Measurements from ENCODE around the gene CCNK. TPM values are rescaled to one million over a fixed set of nuclear protein-coding genes. Genes with fewer than 3 reads are reported as not detected.

Gene CCNK
- total RNA-seq, 1 experiment from 2014 or later, result 19.0 TPM

- Histone ChIP-seq H3K9me3 (ENCODE audit: insufficient read depth, low read depth) (no peaks in the 10 kb centered on the region), H2AFZ (no peak overlapping the region), H3K36me3 (ENCODE audit: low read depth) (no peaks in the 10 kb centered on the region), H3K9me2 (ENCODE audit: insufficient read depth) (no peaks in the 10 kb centered on the region), H3F3A (ENCODE audit: insufficient read depth, low read depth) (no peaks in the 10 kb centered on the region), H3K4me1 (replicated peaks; ENCODE audit: insufficient read depth) (no peaks in the 10 kb centered on the region), H3K4me2 (no peak overlapping the region), H3K79me2 (ENCODE audit: low read depth) (no peaks in the 10 kb centered on the region), H4K20me1 (ENCODE audit: insufficient read depth) (no peaks in the 10 kb centered on the region), H3K4me3 (no peak overlapping the region), H3K27me3 (ENCODE audit: insufficient read depth, low read depth) (no peaks in the 10 kb centered on the region), H3K27ac (no peak overlapping the region)
- no peak for TF ChIP-seq CTCF (conservative IDR thresholded peaks at IDR 0.05)
- no peak for TF ChIP-seq EZH2 (IDR thresholded peaks at IDR 0.05; ENCODE audit: low read depth)
- no peak for DNase-seq
- no TSS peak for BruUV-seq (replicated peaks)
- ChIA-PET CTCF (no interaction called here), POLR2A (ENCODE audit: unreplicated experiment) (no interaction called here)
- intact Hi-C loops (cut with micrococcal nuclease; ENCODE audit: unreplicated experiment), result no loop called here
Measured at GRCh38 chr14:99510556-99511139, 29.4 kb downstream of the CCNK start.

- ChIA-PET CTCF (no interaction called here), POLR2A (ENCODE audit: unreplicated experiment) (no interaction called here)
- no peaks in the 10 kb centered on the region for H3K4me1 ChIP-seq (replicated peaks; ENCODE audit: insufficient read depth)
- no TSS peak for BruUV-seq (replicated peaks)
- H3K79me2 ChIP-seq (ENCODE audit: low read depth), result no peaks in the 10 kb centered on the region
- H2AFZ ChIP-seq, result no peak overlapping the region
- H3K4me3 ChIP-seq, result no peak overlapping the region
- H3K27me3 ChIP-seq (ENCODE audit: insufficient read depth, low read depth), result no peaks in the 10 kb centered on the region
- no peaks in the 10 kb centered on the region for H3K9me2 ChIP-seq (ENCODE audit: insufficient read depth)
- no peak overlapping the region for H3K27ac ChIP-seq
- intact Hi-C loops (cut with micrococcal nuclease; ENCODE audit: unreplicated experiment), result no loop called here
- no peak for DNase-seq
- TF ChIP-seq CTCF (conservative IDR thresholded peaks at IDR 0.05) (no peak), EZH2 (IDR thresholded peaks at IDR 0.05; ENCODE audit: low read depth) (no peak)
- H3F3A ChIP-seq (ENCODE audit: insufficient read depth, low read depth), result no peaks in the 10 kb centered on the region
- no peak overlapping the region for H3K4me2 ChIP-seq
- H3K36me3 ChIP-seq (ENCODE audit: low read depth), result no peaks in the 10 kb centered on the region
- no peaks in the 10 kb centered on the region for H4K20me1 ChIP-seq (ENCODE audit: insufficient read depth)
- no peaks in the 10 kb centered on the region for H3K9me3 ChIP-seq (ENCODE audit: insufficient read depth, low read depth)
Measured at GRCh38 chr14:99511421-99512109, 30.4 kb downstream of the CCNK start.

GRCh38 chr14:99512110-99512449 lies 30.9 kb downstream of the CCNK start:
- Histone ChIP-seq H4K20me1 (ENCODE audit: insufficient read depth) (no peaks in the 10 kb centered on the region), H3K27ac (no peak overlapping the region), H3K4me1 (replicated peaks; ENCODE audit: insufficient read depth) (no peaks in the 10 kb centered on the region), H2AFZ (no peak overlapping the region), H3K4me2 (no peak overlapping the region), H3K9me2 (ENCODE audit: insufficient read depth) (no peaks in the 10 kb centered on the region), H3K4me3 (no peak overlapping the region), H3K27me3 (ENCODE audit: insufficient read depth, low read depth) (no peaks in the 10 kb centered on the region), H3K9me3 (ENCODE audit: insufficient read depth, low read depth) (no peaks in the 10 kb centered on the region), H3K79me2 (ENCODE audit: low read depth) (no peaks in the 10 kb centered on the region), H3K36me3 (ENCODE audit: low read depth) (no peaks in the 10 kb centered on the region), H3F3A (ENCODE audit: insufficient read depth, low read depth) (no peaks in the 10 kb centered on the region)
- intact Hi-C loops (cut with micrococcal nuclease; ENCODE audit: unreplicated experiment), result no loop called here
- ChIA-PET POLR2A (ENCODE audit: unreplicated experiment) (no interaction called here), CTCF (no interaction called here)
- TF ChIP-seq EZH2 (IDR thresholded peaks at IDR 0.05; ENCODE audit: low read depth) (no peak), CTCF (conservative IDR thresholded peaks at IDR 0.05) (no peak)
- BruUV-seq (replicated peaks), result no TSS peak
- DNase-seq, result no peak
